Activated B cell treated with CpG ODN at 0.5 μM for 24 hours (primary cell): ENCODE results near the gene CTSF. TPM values are rescaled to one million over a fixed set of nuclear protein-coding genes. Genes with fewer than 3 reads are reported as not detected.

Experiments used
- ATAC-seq: fragments of 200-7000 bp; cut with Tn5 transposase; one replicate; pipeline ENCODE4 v1.10.0; 2021; ENCODE audit warnings: low read depth, mild to moderate bottlenecking, moderate library complexity
- CTCF ChIA-PET: fragments of 350-600 bp; sonication (Branson Sonifier 250); formaldehyde crosslinking; loops from one replicate; lab custom pipeline; 2021; ENCODE audit warnings: antibody characterized with exemption; lab: Charles Lee
- POLR2A ChIA-PET: fragments of 350-600 bp; sonication (Branson Sonifier 250); formaldehyde crosslinking; loops from one replicate; lab custom pipeline; 2021; ENCODE audit warnings: antibody characterized with exemption; lab: Charles Lee
- DNase-seq: peaks from one replicate; pipeline ENCODE4 v3.0.0; 2022
- H3K27ac Mint-ChIP-seq: one replicate; pipeline ENCODE4 v1.8.0; 2020; ENCODE audit warnings: mixed read lengths
- H3K27me3 Mint-ChIP-seq: one replicate; pipeline ENCODE4 v1.8.0; 2021; ENCODE audit warnings: mixed read lengths
- H3K36me3 Mint-ChIP-seq: one replicate; pipeline ENCODE4 v1.8.0; 2021; ENCODE audit warnings: low read depth, mixed read lengths
- H3K4me1 Mint-ChIP-seq: one replicate; pipeline ENCODE4 v1.8.0; 2021; ENCODE audit warnings: mixed read lengths
- H3K4me3 Mint-ChIP-seq: one replicate; pipeline ENCODE4 v1.8.0; 2020; ENCODE audit warnings: mild to moderate bottlenecking, mixed read lengths
- H3K9me3 Mint-ChIP-seq: one replicate; pipeline ENCODE4 v1.8.0; 2020; ENCODE audit warnings: mixed read lengths
- CTCF ChIP-seq: fragments of 200-600 bp; IDR thresholded peaks from one replicate; pipeline ENCODE4 v1.8.0; 2022; ENCODE audit warnings: antibody characterized with exemption, mild to moderate bottlenecking
- intact Hi-C: fragments of 100-400 bp; cut with micrococcal nuclease; formaldehyde crosslinking; loops from one replicate; pipeline ENCODE4 v1.15.1; 2024
- total RNA-seq: library from RNA; stranded (reverse); gene quantifications from 2 replicates; pipeline ENCODE4 v1.2.3, GENCODE V29; 2022

The CTSF gene
- total RNA-seq, 1 donor from 2014 or later, result 3.6 TPM

- Mint-ChIP-seq H3K27ac (no peak overlapping the region), H3K27me3 (no peaks in the 10 kb centered on the region), H3K36me3 (peaks cover 46% of the 10 kb centered on the region), H3K4me1 (no peaks in the 10 kb centered on the region), H3K4me3 (no peak overlapping the region), H3K9me3 (no peaks in the 10 kb centered on the region)
- POLR2A ChIA-PET, result no interaction called here
- intact Hi-C loops, result no loop called here
- DNase-seq, result no peak
- no peak for TF ChIP-seq CTCF
- no peak for ATAC-seq
- CTCF ChIA-PET, result no interaction called here
Measured at GRCh38 chr11:66529069-66529468, 39.3 kb downstream of the CTSF start.

GRCh38 chr11:66524304-66525040, 43.9 kb downstream of the CTSF start:
- ChIA-PET CTCF (no interaction called here), POLR2A (no interaction called here)
- intact Hi-C loops, result no loop called here
- no peak overlapping the region for H3K4me3 Mint-ChIP-seq
- DNase-seq (no peak), ATAC-seq (no peak)
- H3K27me3 Mint-ChIP-seq, result no peaks in the 10 kb centered on the region
- H3K9me3 Mint-ChIP-seq, result no peaks in the 10 kb centered on the region
- TF ChIP-seq CTCF, result no peak
- peaks cover 61% of the 10 kb centered on the region for H3K36me3 Mint-ChIP-seq
- H3K27ac Mint-ChIP-seq, result no peak overlapping the region
- H3K4me1 Mint-ChIP-seq, result no peaks in the 10 kb centered on the region

DNA sequence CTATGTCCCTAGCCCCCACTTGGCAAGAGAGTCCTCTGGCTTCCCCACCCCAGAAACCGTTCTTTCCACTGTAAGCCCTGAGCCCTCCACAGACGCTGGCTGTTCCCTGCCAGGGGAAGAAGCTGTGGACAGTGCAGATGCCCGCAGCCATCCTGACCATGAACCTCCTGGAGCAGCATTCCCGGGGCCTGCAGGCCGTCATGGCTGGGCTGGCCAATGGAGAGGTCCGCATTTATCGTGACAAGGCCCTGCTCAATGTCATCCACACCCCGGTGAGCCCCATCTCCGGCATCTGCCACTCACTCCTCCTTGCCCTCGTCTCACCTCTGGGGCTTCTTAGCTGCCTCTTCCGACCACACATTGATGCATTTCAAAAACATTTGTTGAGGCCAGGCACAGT, 44.8 kb downstream of the CTSF start:
- POLR2A ChIA-PET, result no interaction called here

More for the DNA sequence above, 44.8 kb downstream of the CTSF start:
- CTCF ChIA-PET, result no interaction called here
- intact Hi-C loops, result no loop called here
- H3K36me3 Mint-ChIP-seq, result peaks cover 60% of the 10 kb centered on the region
- ATAC-seq (no peak), DNase-seq (no peak)
- H3K27me3 Mint-ChIP-seq, result no peaks in the 10 kb centered on the region
- TF ChIP-seq CTCF, result no peak
- H3K27ac Mint-ChIP-seq, result no peak overlapping the region
- H3K9me3 Mint-ChIP-seq, result no peaks in the 10 kb centered on the region
- H3K4me1 Mint-ChIP-seq, result no peaks in the 10 kb centered on the region
- no peak overlapping the region for H3K4me3 Mint-ChIP-seq

Other genes starting within 250 kb of the CTSF start
- 0.76 and 0.98 TPM in 2 replicates for gene RIN1, start 232.2 kb downstream of the CTSF start, total RNA-seq
- gene BRMS1, start 223.5 kb downstream of the CTSF start, total RNA-seq, result 56.9 and 59.2 TPM in 2 replicates
- gene B4GAT1, start 221.0 kb downstream of the CTSF start, total RNA-seq, result 1.9 TPM in 2 replicates
- 13.5 and 17.1 TPM in 2 replicates for gene SLC29A2, start 196.8 kb downstream of the CTSF start, total RNA-seq
- not detected in 2 replicates for gene NPAS4, start 147.6 kb downstream of the CTSF start, total RNA-seq
- 62.6 and 74.3 TPM in 2 replicates for gene MRPL11, start 129.8 kb downstream of the CTSF start, total RNA-seq
- gene PELI3, start 101.7 kb downstream of the CTSF start, total RNA-seq, result 8.5 and 9.1 TPM in 2 replicates
- gene DPP3, start 88.2 kb downstream of the CTSF start, total RNA-seq, result 62.2 and 63.3 TPM in 2 replicates
- gene BBS1, start 58.0 kb downstream of the CTSF start, total RNA-seq, result 30.5 and 38.8 TPM in 2 replicates
- 14.6 and 19.0 TPM in 2 replicates for gene ZDHHC24, start 22.6 kb downstream of the CTSF start, total RNA-seq
- gene ACTN3, start 21.7 kb downstream of the CTSF start, total RNA-seq, result 0.10 TPM in 1 of 2 replicates, not detected in the other
- gene CCDC87, start 24.5 kb upstream of the CTSF start, total RNA-seq, result 0.22 and 0.31 TPM in 2 replicates
- gene CCS, start 24.6 kb upstream of the CTSF start, total RNA-seq, result 59.0 and 65.3 TPM in 2 replicates
- 147 and 160 TPM in 2 replicates for gene RBM14, start 48.0 kb upstream of the CTSF start, total RNA-seq
- 197 and 202 TPM in 2 replicates for gene RBM4, start 70.1 kb upstream of the CTSF start, total RNA-seq
- gene RBM4B, start 109.3 kb upstream of the CTSF start, total RNA-seq, result 30.8 and 34.4 TPM in 2 replicates
- gene SPTBN2, start 160.6 kb upstream of the CTSF start, total RNA-seq, result 1.2 and 3.0 TPM in 2 replicates